Epithelial cell of prostate (primary cell): Measurements from ENCODE around the gene ADAM10.

ENCODE experiments used
- DNase-seq: peaks from one replicate; pipeline ENCODE4 v3.0.0-alpha.2; 2011; ENCODE audit warnings: low read depth, low spot score
- H3K27ac ChIP-seq: fragments of 450-650 bp; 2 replicates; pipeline ENCODE4 v1.5.1; 2017; ENCODE audit warnings: mild to moderate bottlenecking

The ADAM10 gene

GRCh38 chr15:58558777-58559176 lies 190.7 kb downstream of the ADAM10 start:
- DNase-seq: no peak
- no peak overlapping the region for H3K27ac ChIP-seq

DNA sequence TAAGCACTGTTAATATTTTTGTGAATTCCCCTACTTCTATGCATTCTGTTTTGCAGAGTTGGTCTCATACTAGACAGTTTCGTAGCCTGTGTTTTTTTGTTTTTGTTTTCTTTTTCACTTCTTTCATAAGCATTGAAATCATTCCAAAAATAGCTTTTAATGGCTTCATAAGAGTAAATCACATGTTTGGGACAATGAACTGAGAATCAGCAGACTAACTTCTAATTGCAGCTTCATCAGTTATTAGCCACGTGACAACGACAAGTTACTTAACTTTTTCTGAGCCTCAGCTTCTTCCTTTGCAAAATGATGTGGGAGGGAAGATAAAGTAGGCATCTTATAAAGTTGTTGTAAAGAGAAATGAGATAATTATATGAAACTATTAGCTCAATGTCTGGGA lies 193.0 kb downstream of the ADAM10 start:
- H3K27ac ChIP-seq: no peak overlapping the region
- no peak for DNase-seq

GRCh38 chr15:58556028-58556361 lies 193.5 kb downstream of the ADAM10 start:
- no peak for DNase-seq
- H3K27ac ChIP-seq: no peak overlapping the region

DNA sequence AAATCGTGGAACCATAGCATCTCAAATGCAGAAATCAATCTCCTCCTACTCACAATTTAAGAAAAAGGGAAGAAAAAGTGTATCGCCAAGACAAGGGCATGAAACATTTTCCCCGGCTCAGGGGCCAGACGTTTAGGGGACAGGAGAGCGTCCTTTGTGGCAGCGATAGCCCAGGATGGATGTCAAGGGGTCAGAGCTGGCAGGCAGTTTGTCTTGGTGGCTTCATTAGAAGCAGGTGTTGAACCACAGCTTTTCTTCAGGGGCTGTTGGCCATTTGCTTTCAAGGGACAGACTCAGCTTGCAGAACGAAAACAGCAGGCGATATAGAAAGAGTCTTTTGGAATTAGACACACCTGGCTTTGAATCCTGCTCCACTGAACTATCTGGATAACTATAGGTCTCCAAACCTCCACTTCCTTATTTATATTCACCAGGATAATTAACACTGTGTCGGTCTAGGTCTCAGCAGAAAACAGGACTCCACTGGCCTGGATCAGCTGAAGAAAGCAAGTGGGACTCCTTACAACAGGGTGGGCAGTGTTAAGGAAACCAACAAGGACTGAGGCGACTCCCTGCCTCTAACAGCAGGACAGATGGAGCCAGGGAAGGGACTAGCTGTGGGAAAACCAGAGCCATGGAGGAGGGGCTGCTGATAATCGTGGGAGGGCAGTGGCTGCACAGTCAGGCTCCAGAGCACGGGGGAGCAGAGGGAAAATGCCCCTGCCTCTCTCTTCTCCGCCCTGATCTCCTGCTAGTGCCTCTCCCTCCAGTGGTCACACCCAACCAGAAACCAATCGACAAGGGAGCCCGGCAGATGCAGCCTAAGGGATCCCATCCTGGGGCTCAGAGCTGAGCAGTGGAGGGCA lies 194.1 kb downstream of the ADAM10 start:
- H3K27ac ChIP-seq: no peak overlapping the region
- no peak for DNase-seq

GRCh38 chr15:58554758-58555157 lies 194.7 kb downstream of the ADAM10 start:
- no peak overlapping the region for H3K27ac ChIP-seq
- no peak for DNase-seq

DNA sequence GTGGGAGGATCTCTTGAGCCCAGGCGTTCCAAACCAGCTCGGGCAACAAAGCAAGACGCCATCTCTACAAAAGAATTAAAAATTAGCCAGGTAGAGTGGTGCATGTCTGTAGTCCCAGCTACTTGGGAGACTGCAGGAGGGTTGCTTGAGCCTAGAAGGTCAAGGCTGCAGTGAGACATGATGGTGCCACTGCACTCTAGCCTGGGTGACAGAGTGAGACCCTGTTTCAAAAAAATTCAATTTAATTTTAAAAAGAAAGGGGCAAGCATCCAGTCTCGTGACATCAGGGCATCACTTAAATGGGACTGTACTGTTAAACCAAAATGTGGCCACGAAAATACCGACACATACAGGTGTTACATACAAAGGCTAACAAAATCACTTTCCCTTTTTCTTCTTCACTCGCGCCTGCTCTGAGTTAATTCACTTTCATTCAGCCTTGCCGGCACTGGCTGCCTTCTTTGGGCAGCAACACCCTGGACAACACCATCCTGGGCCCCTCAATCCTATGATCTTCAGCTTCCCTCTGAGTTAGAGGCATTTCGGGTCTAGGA lies 196.1 kb downstream of the ADAM10 start:
- no peak for DNase-seq

DNA sequence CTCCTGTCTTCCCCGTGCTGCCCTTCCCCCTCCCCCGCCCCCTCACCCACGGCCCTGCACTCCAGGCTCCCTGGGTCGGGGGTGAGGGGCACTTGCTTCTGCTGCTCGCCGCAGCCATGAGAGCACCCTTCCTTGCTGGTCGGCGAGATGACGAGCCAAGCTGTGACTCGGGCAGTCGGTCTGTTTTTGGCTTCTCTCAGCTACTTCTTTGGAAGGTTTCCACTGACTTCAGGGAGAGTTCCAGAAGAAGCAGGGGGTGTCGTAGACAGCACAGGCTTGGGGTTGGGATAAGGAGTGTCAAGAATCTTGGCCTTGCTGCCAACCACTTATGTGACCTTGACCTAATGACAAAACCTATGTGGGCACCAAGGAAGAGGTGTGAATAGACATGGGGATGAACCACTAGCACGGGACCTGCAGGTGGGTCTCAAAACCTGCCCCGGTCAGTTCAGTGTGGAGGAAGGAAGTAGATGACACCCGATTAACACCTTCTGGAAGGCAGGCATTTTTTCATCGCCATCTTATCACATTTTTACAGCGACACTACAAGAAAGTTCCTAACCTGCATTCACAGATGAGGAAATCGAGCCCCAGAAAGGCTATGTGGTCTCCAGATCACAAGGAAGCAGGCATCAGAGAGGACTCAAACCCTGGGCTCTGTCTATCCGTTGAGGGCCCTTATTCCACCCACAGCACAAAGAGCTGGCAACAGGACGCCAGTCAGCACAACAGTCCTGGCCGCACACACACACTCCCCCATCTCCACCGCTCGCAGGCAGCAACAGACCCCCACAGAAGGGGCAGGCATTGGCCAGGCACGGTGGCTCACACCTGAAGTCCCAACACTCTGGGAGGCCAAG lies 196.8 kb downstream of the ADAM10 start:
- DNase-seq: no peak
- H3K27ac ChIP-seq: peak overlapping the region; percentile 57

More for the DNA sequence above, 196.1 kb downstream of the ADAM10 start:
- no peak overlapping the region for H3K27ac ChIP-seq

DNA sequence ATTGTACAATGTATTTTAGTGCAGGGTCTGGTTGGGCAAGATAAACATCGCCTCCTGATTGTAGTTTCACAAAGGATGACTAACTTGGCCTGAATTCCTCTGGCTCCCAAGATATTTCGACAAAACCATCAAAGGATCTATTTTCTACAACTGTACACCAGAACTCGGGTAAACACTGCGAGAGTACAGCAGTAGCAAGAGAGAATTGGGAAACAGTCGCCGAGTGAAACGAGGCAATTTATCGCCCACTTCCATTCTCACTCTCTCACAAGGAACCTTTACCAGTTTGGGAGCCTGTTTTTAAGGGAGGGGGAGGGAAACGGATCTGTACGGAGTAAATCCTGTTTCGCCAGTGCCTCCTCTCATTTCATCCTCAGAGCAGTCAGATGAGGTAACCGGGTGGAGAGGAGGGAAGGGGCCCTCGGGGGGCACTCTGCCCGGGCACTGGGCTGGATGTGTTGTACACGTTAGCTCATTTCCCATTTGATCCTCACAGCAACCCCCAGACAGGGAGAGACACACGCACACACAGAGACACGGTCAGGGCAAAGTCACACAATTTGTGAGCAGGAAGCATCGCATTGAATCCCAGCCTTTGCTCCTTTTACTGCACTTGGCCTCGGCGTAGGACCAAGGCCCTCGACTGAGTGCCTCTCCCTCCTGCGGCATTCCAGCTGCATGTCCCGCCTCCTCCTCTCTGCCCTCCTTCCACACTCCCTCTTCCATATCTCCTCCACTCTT lies 197.6 kb downstream of the ADAM10 start:
- H3K27ac ChIP-seq: peak overlapping the region; percentile 57
- no peak for DNase-seq

- DNase-seq: no peak
- H3K27ac ChIP-seq: peak overlapping the region; percentile 57
Observed at GRCh38 chr15:58551084-58551763, 198.3 kb downstream of the ADAM10 start.

GRCh38 chr15:58549785-58550074 lies 199.8 kb downstream of the ADAM10 start:
- no peak overlapping the region for H3K27ac ChIP-seq
- DNase-seq: no peak

GRCh38 chr15:58549013-58549784 lies 200.3 kb downstream of the ADAM10 start:
- H3K27ac ChIP-seq: no peak overlapping the region
- no peak for DNase-seq

- no peak overlapping the region for H3K27ac ChIP-seq
- no peak for DNase-seq
Observed at GRCh38 chr15:58548308-58549012, 201.0 kb downstream of the ADAM10 start.

DNA sequence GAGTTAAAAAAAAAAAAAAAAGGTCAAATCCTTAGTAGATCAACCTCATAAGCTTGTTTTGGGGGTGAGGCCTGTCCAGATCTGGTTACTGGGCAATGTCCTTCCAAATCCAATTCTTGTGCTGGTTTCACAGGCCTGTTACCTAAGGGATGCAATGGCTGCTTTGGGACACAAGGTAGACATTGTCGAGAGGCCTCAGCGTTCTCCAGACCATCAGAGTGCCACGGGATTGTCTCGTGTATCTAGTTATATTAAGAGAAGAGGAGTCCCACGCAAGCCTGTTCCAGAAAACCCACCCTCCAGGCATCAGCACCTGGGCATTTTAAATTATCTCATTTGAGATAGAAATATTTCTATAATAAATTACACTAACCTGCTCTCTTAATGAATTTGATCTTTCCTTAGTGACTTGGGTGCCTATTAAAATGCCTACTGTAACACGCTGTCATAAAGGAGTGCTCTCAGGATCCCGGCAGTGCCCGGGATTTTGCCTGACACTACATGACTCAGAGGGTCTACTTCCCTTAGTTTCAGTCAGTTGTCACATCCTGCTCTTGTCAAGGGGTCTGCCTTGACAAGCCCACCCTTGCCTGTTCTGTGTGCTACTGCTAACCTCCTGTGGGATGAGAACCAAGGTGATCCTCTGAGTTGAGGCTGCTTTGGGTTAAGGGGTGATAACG lies 201.7 kb downstream of the ADAM10 start:
- no peak for DNase-seq
- no peak overlapping the region for H3K27ac ChIP-seq

GRCh38 chr15:58546635-58547627 lies 202.6 kb downstream of the ADAM10 start:
- DNase-seq: no peak
- no peak overlapping the region for H3K27ac ChIP-seq

GRCh38 chr15:58546066-58546591 lies 203.4 kb downstream of the ADAM10 start:
- DNase-seq: no peak
- no peak overlapping the region for H3K27ac ChIP-seq

DNA sequence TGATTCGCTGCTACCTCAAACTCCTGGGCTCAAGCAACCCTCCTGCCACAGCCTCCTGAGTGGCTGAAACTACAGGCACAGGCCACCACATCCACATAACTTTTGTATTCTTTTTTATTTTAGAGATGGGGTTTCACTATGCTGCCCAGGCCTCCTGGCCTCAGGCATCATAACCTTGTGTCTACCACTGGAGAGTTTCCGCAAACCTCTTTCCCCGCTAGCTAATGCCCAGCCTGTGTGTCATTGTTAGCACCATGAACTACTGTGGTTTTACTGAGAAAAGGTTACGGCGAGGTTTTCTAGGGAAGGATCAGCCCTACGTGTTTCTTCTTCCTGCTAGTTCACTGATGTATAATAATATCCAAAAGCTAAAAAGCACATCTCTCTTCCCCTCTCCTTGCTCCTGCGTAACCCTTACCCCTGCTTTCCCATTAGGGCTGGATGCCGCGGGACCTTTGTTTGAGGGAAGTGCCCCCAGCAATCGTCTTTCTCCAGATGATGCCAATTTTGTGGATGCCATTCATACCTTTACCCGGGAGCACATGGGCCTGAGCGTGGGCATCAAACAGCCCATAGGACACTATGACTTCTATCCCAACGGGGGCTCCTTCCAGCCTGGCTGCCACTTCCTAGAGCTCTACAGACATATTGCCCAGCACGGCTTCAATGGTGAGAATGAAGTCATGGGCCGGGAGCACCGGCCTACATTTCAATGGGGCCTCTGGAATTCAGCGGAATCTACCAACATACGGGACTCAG lies 204.0 kb downstream of the ADAM10 start:
- no peak overlapping the region for H3K27ac ChIP-seq
- no peak for DNase-seq
